ENCODE data around the gene GANC. TPM values are rescaled to one million over a fixed set of nuclear protein-coding genes. Genes with fewer than 3 reads are reported as not detected.

Gene GANC
- polyA plus RNA-seq, 1 donor: 31.6 TPM

DNA sequence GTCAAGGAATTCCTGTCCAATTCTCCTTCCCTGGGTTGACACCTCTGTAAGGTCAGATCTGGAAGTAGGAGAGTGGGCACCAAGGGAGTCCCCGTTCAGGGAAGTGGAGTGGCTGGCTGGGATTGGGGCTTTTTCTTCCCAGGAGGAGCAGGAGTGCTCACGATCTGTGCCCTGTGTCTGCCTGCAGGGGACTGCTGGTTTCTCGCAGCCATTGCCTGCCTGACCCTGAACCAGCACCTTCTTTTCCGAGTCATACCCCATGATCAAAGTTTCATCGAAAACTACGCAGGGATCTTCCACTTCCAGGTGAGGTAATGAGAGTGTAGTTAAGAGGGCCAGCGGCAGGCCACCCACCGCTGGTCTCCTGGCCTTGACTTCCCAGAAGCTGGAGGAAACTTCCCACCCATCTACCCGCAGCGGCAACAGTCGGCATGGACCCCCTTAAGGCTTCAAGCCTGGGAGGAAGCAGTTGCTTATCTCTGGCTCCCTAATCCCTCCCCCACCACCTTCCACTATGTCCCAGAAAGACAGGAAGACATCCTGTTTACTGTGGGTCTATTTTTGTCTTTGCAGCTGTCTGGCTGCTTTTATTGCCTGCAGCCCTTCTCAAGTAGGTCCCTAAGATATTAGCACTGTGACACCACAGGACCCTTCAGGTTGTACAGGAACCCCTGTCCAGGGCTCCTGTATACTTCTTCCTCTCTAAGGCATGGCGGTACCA is 113.1 kb downstream of the GANC start:
- Histone ChIP-seq H3K36me3 (ENCODE audit: control insufficient read depth, insufficient read depth, low read length) (peaks cover 2% of the 10 kb centered on the region), H3K27me3 (ENCODE audit: control insufficient read depth, insufficient read depth, low read length) (no peaks in the 10 kb centered on the region), H3K27ac (ENCODE audit: low read length) (no peak overlapping the region), H3K4me1 (ENCODE audit: control insufficient read depth, insufficient read depth, low read length) (peaks cover under 1% of the 10 kb centered on the region), H3K4me3 (ENCODE audit: low read length) (no peak overlapping the region), H3K9me3 (ENCODE audit: control insufficient read depth, low read depth, low read length) (no peaks in the 10 kb centered on the region)
- DNase-seq: peak in 1 of 2 donors; percentile 26
- no CpG with 5 or more reads among the region's 12 CpGs for WGBS (ENCODE audit: insufficient coverage, low lambda C conversion rate)

DNA sequence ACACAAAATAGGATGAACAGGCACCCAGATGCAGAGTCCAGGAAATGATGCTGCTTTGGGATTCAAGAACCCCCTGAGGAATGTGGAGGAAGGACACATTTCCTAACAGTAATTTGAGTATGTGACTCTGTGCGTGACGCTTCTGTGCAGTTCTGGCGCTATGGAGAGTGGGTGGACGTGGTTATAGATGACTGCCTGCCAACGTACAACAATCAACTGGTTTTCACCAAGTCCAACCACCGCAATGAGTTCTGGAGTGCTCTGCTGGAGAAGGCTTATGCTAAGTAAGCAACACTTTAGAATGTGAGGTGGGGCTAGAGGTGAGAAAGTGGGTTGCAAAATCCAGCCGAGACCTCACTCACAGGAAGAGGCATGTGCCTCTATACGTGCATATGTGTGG is 114.6 kb downstream of the GANC start:
- Histone ChIP-seq H3K4me1 (ENCODE audit: control insufficient read depth, insufficient read depth, low read length) (peaks cover 11% of the 10 kb centered on the region), H3K9me3 (ENCODE audit: control insufficient read depth, low read depth, low read length) (no peaks in the 10 kb centered on the region), H3K27ac (ENCODE audit: low read length) (no peak overlapping the region), H3K27me3 (ENCODE audit: control insufficient read depth, insufficient read depth, low read length) (no peaks in the 10 kb centered on the region), H3K4me3 (ENCODE audit: low read length) (no peak overlapping the region), H3K36me3 (ENCODE audit: control insufficient read depth, insufficient read depth, low read length) (peaks cover 2% of the 10 kb centered on the region)
- no peak for DNase-seq
- WGBS (ENCODE audit: insufficient coverage, low lambda C conversion rate): no CpG with 5 or more reads among the region's 8 CpGs

GRCh38 chr15:42392309-42393024 is 119.5 kb downstream of the GANC start:
- H3K4me3 ChIP-seq (ENCODE audit: low read length): peak overlapping the region; percentile 1
- H3K27ac ChIP-seq (ENCODE audit: low read length): peak overlapping the region; percentile 95
- no peaks in the 10 kb centered on the region for H3K36me3 ChIP-seq (ENCODE audit: control insufficient read depth, insufficient read depth, low read length)
- H3K9me3 ChIP-seq (ENCODE audit: control insufficient read depth, low read depth, low read length): no peaks in the 10 kb centered on the region
- 0% methylated on average over 1 of the region's 11 CpGs for WGBS (ENCODE audit: insufficient coverage, low lambda C conversion rate)
- DNase-seq: peak; percentile 98 to 99
- no peaks in the 10 kb centered on the region for H3K27me3 ChIP-seq (ENCODE audit: control insufficient read depth, insufficient read depth, low read length)
- peaks cover 53% of the 10 kb centered on the region for H3K4me1 ChIP-seq (ENCODE audit: control insufficient read depth, insufficient read depth, low read length)

GRCh38 chr15:42394106-42394505 is 121.1 kb downstream of the GANC start:
- Histone ChIP-seq H3K4me1 (ENCODE audit: control insufficient read depth, insufficient read depth, low read length) (peaks cover 53% of the 10 kb centered on the region), H3K27me3 (ENCODE audit: control insufficient read depth, insufficient read depth, low read length) (no peaks in the 10 kb centered on the region), H3K4me3 (ENCODE audit: low read length) (no peak overlapping the region), H3K27ac (ENCODE audit: low read length) (peak overlapping the region; percentile 91), H3K9me3 (ENCODE audit: control insufficient read depth, low read depth, low read length) (no peaks in the 10 kb centered on the region), H3K36me3 (ENCODE audit: control insufficient read depth, insufficient read depth, low read length) (peaks cover 2% of the 10 kb centered on the region)
- peak in 1 of 2 donors; percentile 79 for DNase-seq
- no CpG with 5 or more reads among the region's 13 CpGs for WGBS (ENCODE audit: insufficient coverage, low lambda C conversion rate)

DNA sequence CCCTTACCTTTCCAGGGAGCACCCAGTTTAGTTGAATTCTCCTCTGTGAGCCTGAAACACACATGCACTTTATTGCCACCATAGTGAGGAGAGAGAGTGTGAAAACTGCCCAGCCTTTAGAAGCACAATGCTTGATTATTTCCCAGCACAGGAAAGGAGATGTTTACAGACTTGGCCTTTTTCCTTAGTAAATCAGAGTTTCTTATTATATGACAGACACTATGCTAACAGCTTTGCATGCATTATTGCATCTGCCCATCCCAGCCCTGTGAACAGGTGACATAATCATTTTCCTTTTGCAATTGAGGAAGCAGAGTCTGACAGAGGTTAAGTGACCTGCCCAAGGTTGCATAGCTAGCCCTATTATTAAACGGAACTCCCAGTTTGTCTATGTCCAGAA is 122.8 kb downstream of the GANC start:
- no peaks in the 10 kb centered on the region for H3K9me3 ChIP-seq (ENCODE audit: control insufficient read depth, low read depth, low read length)
- 50% methylated on average over 1 of the region's 1 CpG for WGBS (ENCODE audit: insufficient coverage, low lambda C conversion rate)
- no peaks in the 10 kb centered on the region for H3K27me3 ChIP-seq (ENCODE audit: control insufficient read depth, insufficient read depth, low read length)
- peak; percentile 51 to 76 for DNase-seq
- no peak overlapping the region for H3K4me3 ChIP-seq (ENCODE audit: low read length)
- peak overlapping the region; percentile 91 for H3K27ac ChIP-seq (ENCODE audit: low read length)
- H3K36me3 ChIP-seq (ENCODE audit: control insufficient read depth, insufficient read depth, low read length): peaks cover 15% of the 10 kb centered on the region
- H3K4me1 ChIP-seq (ENCODE audit: control insufficient read depth, insufficient read depth, low read length): peaks cover 53% of the 10 kb centered on the region

DNA sequence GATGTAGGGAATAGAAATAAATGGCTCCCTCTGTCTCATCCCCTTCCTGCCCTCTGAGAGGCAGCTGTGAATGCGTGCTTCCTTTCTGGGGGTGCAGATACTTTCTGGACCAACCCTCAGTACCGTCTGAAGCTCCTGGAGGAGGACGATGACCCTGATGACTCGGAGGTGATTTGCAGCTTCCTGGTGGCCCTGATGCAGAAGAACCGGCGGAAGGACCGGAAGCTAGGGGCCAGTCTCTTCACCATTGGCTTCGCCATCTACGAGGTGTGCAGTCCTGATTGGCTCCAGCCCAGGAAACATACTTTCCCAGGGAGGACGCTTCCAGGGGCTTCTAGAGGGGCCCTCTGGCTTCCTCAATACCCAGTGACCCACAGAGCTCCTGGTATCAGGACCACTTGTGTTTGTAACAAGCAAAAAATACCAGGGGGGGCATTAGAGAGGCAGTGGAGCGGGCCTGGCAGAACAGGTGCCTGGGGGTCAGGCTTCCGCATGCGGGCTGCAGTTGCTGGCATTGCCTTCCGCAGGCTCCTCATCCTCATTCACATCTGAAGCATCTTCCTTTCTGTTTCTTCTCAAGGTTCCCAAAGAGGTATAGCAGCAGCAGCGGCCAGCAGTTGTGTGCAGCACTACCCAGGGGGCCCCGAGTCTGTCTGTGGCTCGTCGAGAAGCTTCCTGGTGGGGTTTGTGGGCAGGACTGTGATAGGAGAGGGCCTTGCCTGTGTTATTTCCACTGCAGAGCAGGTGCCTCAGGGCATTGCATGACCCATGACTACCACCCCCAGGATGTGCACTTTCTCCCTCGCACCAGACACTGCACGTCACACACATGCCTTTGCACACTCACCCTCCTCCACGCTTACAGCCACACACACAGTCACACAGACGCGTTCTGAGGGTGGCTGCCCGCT is 128.8 kb downstream of the GANC start:
- Histone ChIP-seq H3K9me3 (ENCODE audit: control insufficient read depth, low read depth, low read length) (no peaks in the 10 kb centered on the region), H3K4me3 (ENCODE audit: low read length) (no peak overlapping the region), H3K4me1 (ENCODE audit: control insufficient read depth, insufficient read depth, low read length) (peaks cover 28% of the 10 kb centered on the region), H3K27ac (ENCODE audit: low read length) (no peak overlapping the region), H3K27me3 (ENCODE audit: control insufficient read depth, insufficient read depth, low read length) (no peaks in the 10 kb centered on the region), H3K36me3 (ENCODE audit: control insufficient read depth, insufficient read depth, low read length) (peaks cover 41% of the 10 kb centered on the region)
- no CpG with 5 or more reads among the region's 24 CpGs for WGBS (ENCODE audit: insufficient coverage, low lambda C conversion rate)
- no peak for DNase-seq

GRCh38 chr15:42402455-42403205 is 129.6 kb downstream of the GANC start:
- H3K4me1 ChIP-seq (ENCODE audit: control insufficient read depth, insufficient read depth, low read length): peaks cover 25% of the 10 kb centered on the region
- WGBS (ENCODE audit: insufficient coverage, low lambda C conversion rate): no CpG with 5 or more reads among the region's 15 CpGs
- H3K9me3 ChIP-seq (ENCODE audit: control insufficient read depth, low read depth, low read length): no peaks in the 10 kb centered on the region
- H3K4me3 ChIP-seq (ENCODE audit: low read length): no peak overlapping the region
- peaks cover 41% of the 10 kb centered on the region for H3K36me3 ChIP-seq (ENCODE audit: control insufficient read depth, insufficient read depth, low read length)
- no peaks in the 10 kb centered on the region for H3K27me3 ChIP-seq (ENCODE audit: control insufficient read depth, insufficient read depth, low read length)
- H3K27ac ChIP-seq (ENCODE audit: low read length): no peak overlapping the region
- DNase-seq: no peak

DNA sequence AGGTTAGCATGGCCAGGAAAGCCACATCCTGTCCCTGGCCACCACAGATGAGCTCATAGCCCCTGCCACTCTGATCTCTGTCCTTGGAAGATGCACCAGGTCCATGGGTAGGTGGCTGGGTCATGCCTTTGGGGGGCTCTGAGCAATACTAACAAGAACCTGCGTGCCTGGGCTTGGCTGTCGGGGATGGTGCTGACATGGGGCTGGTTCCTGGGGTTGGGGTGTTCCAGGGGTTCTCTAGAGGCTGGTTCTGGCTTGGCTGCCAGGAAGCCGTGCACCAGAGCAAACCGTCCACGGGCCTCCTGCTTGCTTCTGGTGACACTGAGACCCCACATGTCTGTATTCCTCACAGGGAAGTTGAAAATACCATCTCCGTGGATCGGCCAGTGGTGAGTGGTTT is 130.4 kb downstream of the GANC start:
- Histone ChIP-seq H3K27me3 (ENCODE audit: control insufficient read depth, insufficient read depth, low read length) (no peaks in the 10 kb centered on the region), H3K4me3 (ENCODE audit: low read length) (no peak overlapping the region), H3K27ac (ENCODE audit: low read length) (peak overlapping the region; percentile 89), H3K36me3 (ENCODE audit: control insufficient read depth, insufficient read depth, low read length) (peaks cover 41% of the 10 kb centered on the region), H3K4me1 (ENCODE audit: control insufficient read depth, insufficient read depth, low read length) (peaks cover 33% of the 10 kb centered on the region), H3K9me3 (ENCODE audit: control insufficient read depth, low read depth, low read length) (no peaks in the 10 kb centered on the region)
- no peak for DNase-seq
- WGBS (ENCODE audit: insufficient coverage, low lambda C conversion rate): no CpG with 5 or more reads among the region's 7 CpGs

DNA sequence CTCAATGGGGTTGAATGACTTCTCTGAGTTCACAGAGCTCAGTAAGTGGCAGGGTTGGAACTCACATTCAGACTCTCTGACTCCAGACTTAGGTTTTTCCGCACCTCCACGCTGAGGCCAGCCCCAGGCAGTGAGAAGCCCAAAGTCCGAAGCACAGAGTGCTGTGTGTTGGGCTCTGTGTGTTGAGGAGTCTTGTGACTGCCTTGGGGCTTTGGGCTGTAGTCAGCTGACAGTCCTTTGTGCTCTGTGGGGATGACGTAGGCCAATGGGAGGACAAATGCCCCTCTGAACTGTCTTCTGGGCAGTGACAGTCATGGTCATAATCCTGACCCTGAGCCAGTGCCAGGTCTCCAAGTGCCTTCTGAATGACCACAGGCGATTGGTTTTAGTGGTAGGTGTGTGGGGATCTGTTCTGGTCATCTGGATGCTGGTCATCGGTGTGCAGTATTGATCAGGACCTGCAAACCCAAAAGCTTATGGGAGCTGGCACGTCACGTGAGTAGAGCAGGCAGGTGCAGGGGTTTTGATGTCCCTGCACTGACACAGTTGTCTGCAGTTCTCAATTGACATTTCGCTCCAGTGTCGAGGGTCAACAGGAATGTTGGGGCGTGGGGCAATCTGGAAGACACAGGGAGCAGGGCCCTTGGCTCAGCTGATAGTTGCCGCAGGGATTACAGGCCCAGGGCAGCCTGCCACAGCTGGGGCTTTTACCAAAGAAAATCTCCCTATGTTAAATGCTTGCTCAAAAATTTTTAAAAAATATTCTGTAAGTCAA is 131.6 kb downstream of the GANC start:
- Histone ChIP-seq H3K36me3 (ENCODE audit: control insufficient read depth, insufficient read depth, low read length) (peaks cover 35% of the 10 kb centered on the region), H3K27ac (ENCODE audit: low read length) (peak overlapping the region; percentile 89), H3K4me3 (ENCODE audit: low read length) (peak overlapping the region; percentile 36), H3K4me1 (ENCODE audit: control insufficient read depth, insufficient read depth, low read length) (peaks cover 36% of the 10 kb centered on the region), H3K9me3 (ENCODE audit: control insufficient read depth, low read depth, low read length) (no peaks in the 10 kb centered on the region), H3K27me3 (ENCODE audit: control insufficient read depth, insufficient read depth, low read length) (no peaks in the 10 kb centered on the region)
- peak; percentile 89 to 92 for DNase-seq
- WGBS (ENCODE audit: insufficient coverage, low lambda C conversion rate): no CpG with 5 or more reads among the region's 12 CpGs
